Parathyroid adenoma (tissue), 2 donors: ENCODE data around the gene DOCK2.

Experiments used
- H2AFZ ChIP-seq: fragments of 300-600 bp; sonication (generic); one replicate; pipeline ENCODE4 v1.7.0; 2017; ENCODE audit warnings: antibody characterized with exemption, mild to moderate bottlenecking
- H3K27ac ChIP-seq: fragments of 300-600 bp; sonication (generic); one replicate; pipeline ENCODE4 v1.7.0; 2017
- H3K27me3 ChIP-seq: fragments of 300-600 bp; sonication (generic); one replicate; pipeline ENCODE4 v1.7.0; 2017; ENCODE audit warnings: low read length; ENCODE audit not compliant: control insufficient read depth, insufficient read depth
- H3K36me3 ChIP-seq: fragments of 300-600 bp; sonication (generic); one replicate; pipeline ENCODE4 v1.7.0; 2017; ENCODE audit warnings: low read length; ENCODE audit not compliant: control insufficient read depth, insufficient read depth
- H3K4me1 ChIP-seq: fragments of 300-600 bp; sonication (generic); one replicate; pipeline ENCODE4 v1.7.0; 2017; ENCODE audit warnings: control low read depth
- H3K4me2 ChIP-seq: fragments of 300-600 bp; sonication (generic); one replicate; pipeline ENCODE4 v1.7.0; 2017; ENCODE audit warnings: low read length
- H3K4me3 ChIP-seq: fragments of 300-600 bp; sonication (generic); one replicate; pipeline ENCODE4 v1.7.0; 2017; ENCODE audit warnings: low read depth, low read length
- H3K79me2 ChIP-seq: fragments of 300-600 bp; sonication (generic); one replicate; pipeline ENCODE4 v1.7.0; 2017; ENCODE audit warnings: control low read depth
- H3K9ac ChIP-seq: fragments of 300-600 bp; sonication (generic); one replicate; pipeline ENCODE4 v1.7.0; 2017; ENCODE audit warnings: mild to moderate bottlenecking
- H3K9me3 ChIP-seq: fragments of 300-600 bp; sonication (generic); one replicate; pipeline ENCODE4 v1.7.0; 2017; ENCODE audit warnings: low read length; ENCODE audit not compliant: control insufficient read depth
- TF ChIP-seq, protein P1 (sequence below): fragments of 300-600 bp; sonication (generic); IDR thresholded peaks from one replicate; pipeline ENCODE4 v1.7.0; 2017; ENCODE audit warnings: antibody characterized with exemption, mild to moderate bottlenecking
- donor health status: primary hyperparathyroidism.

Gene DOCK2

DNA sequence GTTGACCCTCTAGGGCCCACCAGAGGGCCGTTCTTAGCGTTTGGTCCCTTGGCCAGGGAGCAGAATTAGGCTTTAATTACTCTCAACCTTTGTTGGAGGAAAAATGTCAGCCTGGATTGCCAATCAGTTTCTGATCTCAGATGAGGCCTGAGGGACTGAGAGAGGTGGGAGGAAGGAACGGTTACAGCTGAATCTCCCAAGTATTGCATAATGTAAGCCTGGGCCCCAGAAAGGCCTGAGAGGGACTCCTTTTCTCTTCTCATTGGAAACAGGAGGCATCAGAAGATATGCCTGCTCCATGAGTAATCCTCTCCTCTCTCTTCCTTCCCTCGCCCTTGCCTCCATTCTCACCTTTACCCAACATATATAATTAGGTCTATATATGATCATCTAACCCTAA is 237.5 kb downstream of the DOCK2 start:
- no peak overlapping the region for H3K9ac ChIP-seq
- no peaks in the 10 kb centered on the region for H3K36me3 ChIP-seq
- no peak overlapping the region for H3K4me2 ChIP-seq
- peaks cover 22% of the 10 kb centered on the region for H3K4me1 ChIP-seq
- H2AFZ ChIP-seq, result no peak overlapping the region
- no peak overlapping the region for H3K27ac ChIP-seq
- H3K9me3 ChIP-seq, result no peaks in the 10 kb centered on the region
- TF ChIP-seq, protein P1, sequence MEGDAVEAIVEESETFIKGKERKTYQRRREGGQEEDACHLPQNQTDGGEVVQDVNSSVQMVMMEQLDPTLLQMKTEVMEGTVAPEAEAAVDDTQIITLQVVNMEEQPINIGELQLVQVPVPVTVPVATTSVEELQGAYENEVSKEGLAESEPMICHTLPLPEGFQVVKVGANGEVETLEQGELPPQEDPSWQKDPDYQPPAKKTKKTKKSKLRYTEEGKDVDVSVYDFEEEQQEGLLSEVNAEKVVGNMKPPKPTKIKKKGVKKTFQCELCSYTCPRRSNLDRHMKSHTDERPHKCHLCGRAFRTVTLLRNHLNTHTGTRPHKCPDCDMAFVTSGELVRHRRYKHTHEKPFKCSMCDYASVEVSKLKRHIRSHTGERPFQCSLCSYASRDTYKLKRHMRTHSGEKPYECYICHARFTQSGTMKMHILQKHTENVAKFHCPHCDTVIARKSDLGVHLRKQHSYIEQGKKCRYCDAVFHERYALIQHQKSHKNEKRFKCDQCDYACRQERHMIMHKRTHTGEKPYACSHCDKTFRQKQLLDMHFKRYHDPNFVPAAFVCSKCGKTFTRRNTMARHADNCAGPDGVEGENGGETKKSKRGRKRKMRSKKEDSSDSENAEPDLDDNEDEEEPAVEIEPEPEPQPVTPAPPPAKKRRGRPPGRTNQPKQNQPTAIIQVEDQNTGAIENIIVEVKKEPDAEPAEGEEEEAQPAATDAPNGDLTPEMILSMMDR, result no peak
- H3K4me3 ChIP-seq, result no peak overlapping the region
- no peaks in the 10 kb centered on the region for H3K79me2 ChIP-seq
- H3K27me3 ChIP-seq, result no peaks in the 10 kb centered on the region

DNA sequence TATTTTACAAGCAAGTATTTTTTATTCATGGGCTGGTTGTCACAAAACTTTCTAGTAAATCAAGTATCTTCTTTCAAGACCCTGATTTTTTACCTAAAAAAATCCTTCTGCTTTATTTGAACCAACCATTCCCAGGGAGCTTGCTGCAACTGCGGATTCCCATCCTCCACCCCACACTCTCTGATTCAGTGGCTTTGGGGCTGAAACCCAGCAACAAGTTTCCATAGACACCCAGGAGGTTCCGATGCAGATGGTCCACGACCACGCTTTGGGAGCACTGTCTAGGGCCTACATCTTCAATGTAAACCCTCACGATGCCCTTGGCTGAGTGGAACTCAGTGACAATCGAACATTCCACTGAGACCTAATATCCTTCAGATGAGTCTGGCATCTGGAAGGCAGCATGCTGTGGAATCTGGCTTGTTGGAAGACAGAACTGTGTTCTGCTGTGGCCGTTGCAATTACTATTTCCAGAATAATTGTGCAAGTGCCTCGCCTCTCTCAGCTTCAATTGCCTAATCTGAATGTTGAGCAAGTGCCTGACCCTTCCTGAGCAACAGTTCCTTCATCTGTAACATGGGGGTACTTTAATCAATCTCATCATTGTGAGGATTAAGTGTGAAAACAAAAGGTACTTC is 238.1 kb downstream of the DOCK2 start:
- Histone ChIP-seq H3K79me2 (no peaks in the 10 kb centered on the region), H3K27me3 (no peaks in the 10 kb centered on the region), H3K27ac (no peak overlapping the region), H3K4me3 (no peak overlapping the region), H3K9ac (no peak overlapping the region), H3K4me1 (peaks cover 22% of the 10 kb centered on the region), H3K36me3 (no peaks in the 10 kb centered on the region), H3K4me2 (no peak overlapping the region), H2AFZ (no peak overlapping the region), H3K9me3 (no peaks in the 10 kb centered on the region)
- TF ChIP-seq, protein P1, result no peak

DNA sequence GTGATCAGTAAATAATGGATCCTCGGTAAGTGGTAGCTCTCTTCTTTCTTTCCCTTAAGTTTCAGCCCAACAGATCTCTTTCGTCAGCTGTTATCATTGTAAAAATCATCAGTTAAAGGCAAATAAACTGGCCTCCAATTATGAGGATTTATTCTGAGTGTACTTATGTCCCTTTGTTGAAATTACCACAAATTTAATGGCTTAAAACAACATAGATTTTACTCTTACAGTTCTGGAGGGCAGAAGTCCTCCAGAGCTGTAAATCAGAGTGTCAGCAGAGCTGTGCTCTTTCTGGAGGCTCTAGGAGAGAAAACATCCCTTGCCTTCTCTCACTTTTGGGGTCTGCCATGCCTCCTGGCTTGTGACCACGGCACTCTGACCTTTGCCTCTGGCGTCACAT is 238.7 kb downstream of the DOCK2 start:
- Histone ChIP-seq H3K27ac (no peak overlapping the region), H3K4me3 (no peak overlapping the region), H3K4me1 (peaks cover 22% of the 10 kb centered on the region), H2AFZ (no peak overlapping the region), H3K27me3 (no peaks in the 10 kb centered on the region), H3K4me2 (no peak overlapping the region), H3K79me2 (no peaks in the 10 kb centered on the region), H3K9ac (no peak overlapping the region), H3K9me3 (no peaks in the 10 kb centered on the region), H3K36me3 (no peaks in the 10 kb centered on the region)
- TF ChIP-seq, protein P1, result no peak

DNA sequence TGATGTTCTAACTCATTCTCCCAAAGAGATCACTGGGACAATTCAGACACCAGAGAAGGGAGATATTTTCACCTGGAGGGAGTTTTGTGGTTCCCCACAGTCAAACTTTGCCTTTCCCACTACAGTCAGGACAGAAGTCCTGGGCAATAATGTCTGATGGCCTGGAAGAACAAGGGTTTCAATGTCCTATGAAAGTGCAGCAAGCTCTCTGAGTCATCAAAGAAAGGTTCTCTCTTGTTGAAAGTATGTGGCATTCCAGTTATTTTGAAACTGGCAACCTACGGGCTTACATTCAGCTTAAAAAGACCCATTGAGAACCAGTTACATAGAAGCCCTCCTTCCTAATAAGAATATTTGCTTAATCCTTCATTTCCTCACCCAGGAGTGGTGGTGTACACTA is 239.3 kb downstream of the DOCK2 start:
- no peak overlapping the region for H3K27ac ChIP-seq
- TF ChIP-seq, protein P1, result no peak

DNA sequence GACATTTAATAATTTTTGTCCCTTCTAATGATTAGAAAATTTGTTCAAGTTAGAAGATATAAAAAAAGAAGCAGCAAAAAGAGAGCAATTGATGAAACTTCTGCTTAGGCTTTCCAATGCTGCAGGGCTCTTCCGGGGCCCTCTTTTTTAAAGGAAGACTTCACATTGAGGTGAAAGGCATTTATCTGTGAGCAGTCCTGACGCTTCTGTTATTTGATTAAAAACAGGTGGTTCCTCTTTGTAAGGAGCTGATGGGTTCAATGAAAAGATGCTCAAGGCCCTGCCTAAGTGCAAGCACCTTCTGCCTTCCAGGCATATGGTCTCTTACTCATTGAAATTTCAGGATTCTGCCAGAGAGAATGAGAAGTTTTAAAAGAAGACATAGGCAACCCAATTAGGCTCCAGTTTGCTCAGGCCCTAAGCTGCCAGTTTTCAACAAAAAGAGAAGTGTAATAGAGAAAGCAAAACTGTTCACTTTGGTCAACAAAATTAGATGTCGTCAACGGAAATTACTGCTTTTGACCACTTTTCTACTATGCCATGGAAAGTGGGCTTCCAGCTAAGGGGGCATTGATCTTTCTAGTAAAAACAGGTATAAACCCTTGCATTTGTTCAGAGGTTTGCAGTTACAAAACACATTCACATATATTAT is 243.1 kb downstream of the DOCK2 start:
- H3K27ac ChIP-seq, result no peak overlapping the region
- peaks cover 28% of the 10 kb centered on the region for H3K4me1 ChIP-seq
- no peak overlapping the region for H3K9ac ChIP-seq
- no peaks in the 10 kb centered on the region for H3K79me2 ChIP-seq
- no peaks in the 10 kb centered on the region for H3K27me3 ChIP-seq
- H3K9me3 ChIP-seq, result no peaks in the 10 kb centered on the region
- no peak overlapping the region for H2AFZ ChIP-seq
- TF ChIP-seq, protein P1, result no peak
- no peak overlapping the region for H3K4me3 ChIP-seq
- H3K4me2 ChIP-seq, result no peak overlapping the region
- H3K36me3 ChIP-seq, result no peaks in the 10 kb centered on the region

More for the DNA sequence above, 239.3 kb downstream of the DOCK2 start:
- Histone ChIP-seq H3K4me3 (no peak overlapping the region), H3K4me1 (peaks cover 22% of the 10 kb centered on the region), H3K4me2 (no peak overlapping the region), H3K79me2 (no peaks in the 10 kb centered on the region), H3K9ac (no peak overlapping the region), H3K36me3 (no peaks in the 10 kb centered on the region), H3K9me3 (no peaks in the 10 kb centered on the region), H2AFZ (no peak overlapping the region), H3K27me3 (no peaks in the 10 kb centered on the region)
